GM12878 (cell line): Measurements from ENCODE around the gene THAP2.

Source experiments
- HCFC1 ChIP-seq: fragments of 150-350 bp; IDR thresholded peaks from 2 replicates; pipeline ENCODE4 v1.6.1; 2014; ENCODE audit warnings: low read length
- HDAC2 ChIP-seq: fragments of 200-600 bp; sonication (generic); IDR thresholded peaks from 2 replicates; pipeline ENCODE4 v1.6.1; 2017
- PML ChIP-seq: IDR thresholded peaks from 2 replicates; pipeline ENCODE4 v1.6.1; 2012; ENCODE audit warnings: low read length, inconsistent platforms
- POLR2AphosphoS2 ChIP-seq: IDR thresholded peaks from 2 replicates; pipeline ENCODE4 v1.6.1; 2011; ENCODE audit warnings: low read depth, mild to moderate bottlenecking, low read length, improper control_type of control experiment, moderate library complexity
- POLR2AphosphoS5 ChIP-seq: IDR thresholded peaks from 2 replicates; pipeline ENCODE4 v1.6.1; 2011; ENCODE audit warnings: mild to moderate bottlenecking, low read length, inconsistent platforms
- YY1 ChIP-seq: IDR thresholded peaks from 2 replicates; pipeline ENCODE4 v1.6.1; 2011; ENCODE audit warnings: low read depth, mild to moderate bottlenecking, low read length
- ZSCAN29 ChIP-seq: fragments of 450-650 bp; IDR thresholded peaks from 2 replicates; pipeline ENCODE4 v1.6.1; 2017; ENCODE audit warnings: mild to moderate bottlenecking, moderate library complexity
- TF ChIP-seq, protein P1 (sequence below), 3 experiments: IDR thresholded peaks in 2 of 3; conservative IDR thresholded peaks in 1 of 3; 2 replicates each; pipeline ENCODE4 v1.5.1; 2011; ENCODE audit warnings: low read depth in 3 of 3, low read length in 3 of 3, mild to moderate bottlenecking in 3 of 3, control low read depth in 2 of 3, moderate library complexity in 2 of 3, inconsistent platforms in 1 of 3, mixed read lengths in 1 of 3; ENCODE audit not compliant: control insufficient read depth in 2 of 3, insufficient read depth in 1 of 3; ENCODE audit errors: extremely low read depth in 1 of 3
- TF ChIP-seq, protein P2 (sequence below): IDR thresholded peaks from 2 replicates; pipeline ENCODE4 v1.6.1; 2012; ENCODE audit warnings: mild to moderate bottlenecking, low read depth, low read length
- TF ChIP-seq, protein P3 (sequence below): IDR thresholded peaks from 2 replicates; pipeline ENCODE4 v1.6.1; 2012; ENCODE audit warnings: low read depth, low read length, improper control_type of control experiment

DNA sequence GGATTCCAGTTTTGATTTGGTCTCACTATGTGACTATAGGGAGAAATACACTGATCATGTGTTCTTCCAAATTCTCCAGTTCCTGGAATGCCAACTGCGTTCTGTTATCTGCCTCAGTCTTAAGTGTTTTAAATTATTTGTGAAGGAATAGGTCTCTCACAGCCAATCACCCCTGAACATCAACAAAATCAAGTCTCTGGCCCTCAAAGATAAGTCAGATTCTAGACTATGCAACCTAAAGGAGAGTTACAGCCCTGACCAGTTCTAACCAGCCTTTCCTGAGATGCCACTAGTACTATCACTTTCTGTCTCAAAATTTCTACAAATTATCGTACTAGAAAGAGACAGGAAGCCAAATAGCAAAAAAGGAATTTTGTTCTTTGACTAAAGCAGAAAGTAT, 22.7 kb upstream of the THAP2 start:
- no peak for TF ChIP-seq PML
- no peak for TF ChIP-seq HDAC2
- TF ChIP-seq, protein P1, sequence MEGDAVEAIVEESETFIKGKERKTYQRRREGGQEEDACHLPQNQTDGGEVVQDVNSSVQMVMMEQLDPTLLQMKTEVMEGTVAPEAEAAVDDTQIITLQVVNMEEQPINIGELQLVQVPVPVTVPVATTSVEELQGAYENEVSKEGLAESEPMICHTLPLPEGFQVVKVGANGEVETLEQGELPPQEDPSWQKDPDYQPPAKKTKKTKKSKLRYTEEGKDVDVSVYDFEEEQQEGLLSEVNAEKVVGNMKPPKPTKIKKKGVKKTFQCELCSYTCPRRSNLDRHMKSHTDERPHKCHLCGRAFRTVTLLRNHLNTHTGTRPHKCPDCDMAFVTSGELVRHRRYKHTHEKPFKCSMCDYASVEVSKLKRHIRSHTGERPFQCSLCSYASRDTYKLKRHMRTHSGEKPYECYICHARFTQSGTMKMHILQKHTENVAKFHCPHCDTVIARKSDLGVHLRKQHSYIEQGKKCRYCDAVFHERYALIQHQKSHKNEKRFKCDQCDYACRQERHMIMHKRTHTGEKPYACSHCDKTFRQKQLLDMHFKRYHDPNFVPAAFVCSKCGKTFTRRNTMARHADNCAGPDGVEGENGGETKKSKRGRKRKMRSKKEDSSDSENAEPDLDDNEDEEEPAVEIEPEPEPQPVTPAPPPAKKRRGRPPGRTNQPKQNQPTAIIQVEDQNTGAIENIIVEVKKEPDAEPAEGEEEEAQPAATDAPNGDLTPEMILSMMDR (IDR thresholded peaks at IDR 0.05 in 2 of 3, conservative IDR thresholded peaks at IDR 0.05 in 1 of 3; ENCODE audit: control insufficient read depth in 2 of 3, extremely low read depth in 1 of 3, insufficient read depth in 1 of 3, low read depth in 3 of 3, low read length in 3 of 3) = no peak
- no peak for TF ChIP-seq POLR2AphosphoS5
- TF ChIP-seq POLR2AphosphoS2 = no peak
- no peak for TF ChIP-seq YY1
- TF ChIP-seq, protein P2, sequence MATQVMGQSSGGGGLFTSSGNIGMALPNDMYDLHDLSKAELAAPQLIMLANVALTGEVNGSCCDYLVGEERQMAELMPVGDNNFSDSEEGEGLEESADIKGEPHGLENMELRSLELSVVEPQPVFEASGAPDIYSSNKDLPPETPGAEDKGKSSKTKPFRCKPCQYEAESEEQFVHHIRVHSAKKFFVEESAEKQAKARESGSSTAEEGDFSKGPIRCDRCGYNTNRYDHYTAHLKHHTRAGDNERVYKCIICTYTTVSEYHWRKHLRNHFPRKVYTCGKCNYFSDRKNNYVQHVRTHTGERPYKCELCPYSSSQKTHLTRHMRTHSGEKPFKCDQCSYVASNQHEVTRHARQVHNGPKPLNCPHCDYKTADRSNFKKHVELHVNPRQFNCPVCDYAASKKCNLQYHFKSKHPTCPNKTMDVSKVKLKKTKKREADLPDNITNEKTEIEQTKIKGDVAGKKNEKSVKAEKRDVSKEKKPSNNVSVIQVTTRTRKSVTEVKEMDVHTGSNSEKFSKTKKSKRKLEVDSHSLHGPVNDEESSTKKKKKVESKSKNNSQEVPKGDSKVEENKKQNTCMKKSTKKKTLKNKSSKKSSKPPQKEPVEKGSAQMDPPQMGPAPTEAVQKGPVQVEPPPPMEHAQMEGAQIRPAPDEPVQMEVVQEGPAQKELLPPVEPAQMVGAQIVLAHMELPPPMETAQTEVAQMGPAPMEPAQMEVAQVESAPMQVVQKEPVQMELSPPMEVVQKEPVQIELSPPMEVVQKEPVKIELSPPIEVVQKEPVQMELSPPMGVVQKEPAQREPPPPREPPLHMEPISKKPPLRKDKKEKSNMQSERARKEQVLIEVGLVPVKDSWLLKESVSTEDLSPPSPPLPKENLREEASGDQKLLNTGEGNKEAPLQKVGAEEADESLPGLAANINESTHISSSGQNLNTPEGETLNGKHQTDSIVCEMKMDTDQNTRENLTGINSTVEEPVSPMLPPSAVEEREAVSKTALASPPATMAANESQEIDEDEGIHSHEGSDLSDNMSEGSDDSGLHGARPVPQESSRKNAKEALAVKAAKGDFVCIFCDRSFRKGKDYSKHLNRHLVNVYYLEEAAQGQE = no peak
- TF ChIP-seq HCFC1 = no peak
- TF ChIP-seq, protein P3, sequence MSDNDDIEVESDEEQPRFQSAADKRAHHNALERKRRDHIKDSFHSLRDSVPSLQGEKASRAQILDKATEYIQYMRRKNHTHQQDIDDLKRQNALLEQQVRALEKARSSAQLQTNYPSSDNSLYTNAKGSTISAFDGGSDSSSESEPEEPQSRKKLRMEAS = no peak
- no peak for TF ChIP-seq ZSCAN29
